HCT116 (cell line): ENCODE results near the gene LAS1L. TPM values are rescaled to one million over a fixed set of nuclear protein-coding genes. Genes with fewer than 3 reads are reported as not detected.

Experiments used
- ATAC-seq: fragments of 200-7000 bp; cut with Tn5 transposase; 2 replicates; pipeline ENCODE4 v1.9.1; 2020; ENCODE audit warnings: mild to moderate bottlenecking, moderate library complexity
- BruUV-seq: library from RNA; stranded (reverse); fragments of 400-500 nt; replicated peaks from 2 replicates; lab custom pipeline; 2021; lab: Mats Ljungman, UMichigan
- CTCF ChIA-PET: fragments of 300-600 bp; sonication (Branson Sonifier 250); formaldehyde crosslinking; loops from one replicate; lab custom pipeline; 2021; ENCODE audit warnings: antibody characterized with exemption; lab: Charles Lee
- POLR2A ChIA-PET: fragments of 300-600, 350-600 bp; sonication (Branson Sonifier 250); formaldehyde crosslinking; loops from one replicate; lab custom pipeline; 2021; ENCODE audit warnings: antibody characterized with exemption; lab: Charles Lee
- RAD21 ChIA-PET, 2 experiments: fragments of 300-600 bp; sonication (Branson Sonifier 250); formaldehyde crosslinking; loops; one replicate each; lab custom pipeline; 2023; ENCODE audit warnings: low total read pairs in 2 of 2; ENCODE audit not compliant: uncharacterized antibody in 2 of 2, unreplicated experiment in 2 of 2, low non-redundant PET in 1 of 2; lab: Charles Lee
- DNase-seq: peaks from one replicate; pipeline ENCODE4 v3.0.0-alpha.2; 2010; ENCODE audit warnings: low read depth, low spot score
- H2AFZ ChIP-seq: fragments of 200-600 bp; shearing (Covaris generic), sonication (generic); 2 replicates; pipeline ENCODE4 v1.6.1; 2017; ENCODE audit warnings: low read depth, mixed run types, mixed read lengths, antibody characterized with exemption, low read length; ENCODE audit not compliant: poor library complexity, severe bottlenecking
- H3K27ac ChIP-seq: 2 replicates; pipeline ENCODE4 v1.5.1; 2012; ENCODE audit warnings: low read depth, low read length
- H3K27me3 ChIP-seq: fragments of 200-600 bp; sonication (generic); 2 replicates; pipeline ENCODE4 v1.6.1; 2016; ENCODE audit warnings: mixed run types, low read length, mixed read lengths; ENCODE audit not compliant: insufficient read depth
- H3K36me3 ChIP-seq, 2 experiments: fragments of 200-500 bp in 1 of 2; fragments of 200-600 bp in 1 of 2; sonication (Bioruptor generic) in 1 of 2; sonication (generic) in 1 of 2; 2 replicates each; pipeline versions ENCODE4 v1.5.1 to v1.6.1; 2014 to 2016; ENCODE audit warnings: low read length in 2 of 2, inconsistent platforms in 1 of 2, mixed read lengths in 1 of 2, mixed run types in 1 of 2; ENCODE audit not compliant: insufficient read depth in 2 of 2, control insufficient read depth in 1 of 2
- H3K4me1 ChIP-seq, 2 experiments: fragments of 200-600 bp in 1 of 2; sonication (generic) in 1 of 2; 2 replicates each; pipeline versions ENCODE4 v1.5.1 to v1.6.1; 2012 to 2017; ENCODE audit warnings: low read length in 2 of 2, inconsistent platforms in 1 of 2, mild to moderate bottlenecking in 1 of 2, mixed read lengths in 1 of 2, mixed run types in 1 of 2, moderate library complexity in 1 of 2; ENCODE audit not compliant: insufficient read depth in 2 of 2, control insufficient read depth in 1 of 2
- H3K4me2 ChIP-seq: fragments of 200-600 bp; sonication (generic); 2 replicates; pipeline ENCODE4 v1.6.1; 2017; ENCODE audit warnings: mixed run types, low read length, mixed read lengths
- H3K4me3 ChIP-seq, 2 experiments: fragments of 200-600 bp in 1 of 2; sonication (generic) in 1 of 2; replicated peaks in 1 of 2; 2 replicates each; pipeline ENCODE4 v1.5.1; 2011 to 2016; ENCODE audit warnings: low read length in 2 of 2, control low read depth in 1 of 2, low read depth in 1 of 2, mild to moderate bottlenecking in 1 of 2, mixed read lengths in 1 of 2, mixed run types in 1 of 2
- H3K79me2 ChIP-seq: fragments of 200-600 bp; sonication (generic); 2 replicates; pipeline ENCODE4 v1.6.1; 2017; ENCODE audit warnings: mild to moderate bottlenecking, mixed run types, low read length, moderate library complexity, mixed read lengths; ENCODE audit not compliant: insufficient read depth
- H3K9ac ChIP-seq: fragments of 200-600 bp; sonication (generic); 2 replicates; pipeline ENCODE4 v1.6.1; 2016; ENCODE audit warnings: low read length, mixed read lengths
- H3K9me2 ChIP-seq: fragments of 200-600 bp; sonication (generic), shearing (Covaris generic); 2 replicates; pipeline ENCODE4 v1.6.1; 2017; ENCODE audit warnings: mixed run types, mild to moderate bottlenecking, moderate library complexity; ENCODE audit not compliant: insufficient read depth
- H3K9me3 ChIP-seq, 2 experiments: fragments of 200-500 bp in 1 of 2; fragments of 200-600 bp in 1 of 2; sonication (Bioruptor generic) in 1 of 2; sonication (generic) in 1 of 2; 2 replicates each; pipeline ENCODE4 v1.6.1; 2014 to 2017; ENCODE audit warnings: low read length in 2 of 2, mixed read lengths in 2 of 2, inconsistent platforms in 1 of 2, low read depth in 1 of 2, mild to moderate bottlenecking in 1 of 2, mixed run types in 1 of 2, moderate library complexity in 1 of 2; ENCODE audit not compliant: control insufficient read depth in 1 of 2, insufficient read depth in 1 of 2
- H4K20me1 ChIP-seq: fragments of 200-600 bp; sonication (generic), shearing (Covaris generic); 2 replicates; pipeline ENCODE4 v1.6.1; 2017; ENCODE audit warnings: mixed run types, mild to moderate bottlenecking, moderate library complexity; ENCODE audit not compliant: insufficient read depth
- EGR1 ChIP-seq: IDR thresholded peaks from 2 replicates; pipeline ENCODE4 v1.6.1; 2012; ENCODE audit warnings: low read depth
- ELF1 ChIP-seq: IDR thresholded peaks from 2 replicates; pipeline ENCODE4 v1.6.1; 2012; ENCODE audit warnings: low read depth, borderline replicate concordance
- FOSL1 ChIP-seq: IDR thresholded peaks from 2 replicates; pipeline ENCODE4 v1.6.1; 2012; ENCODE audit warnings: low read depth
- POLR2A ChIP-seq: IDR thresholded peaks from 2 replicates; pipeline ENCODE4 v1.7.0; 2011; ENCODE audit warnings: borderline replicate concordance; ENCODE audit not compliant: insufficient read depth, insufficient read length; ENCODE audit errors: extremely low read depth
- RAD21 ChIP-seq: IDR thresholded peaks from 2 replicates; pipeline ENCODE4 v1.6.1; 2012; ENCODE audit warnings: low read depth, mild to moderate bottlenecking
- TCF7L2 ChIP-seq: IDR thresholded peaks from 2 replicates; pipeline ENCODE4 v1.7.0; 2011; ENCODE audit warnings: borderline replicate concordance, inconsistent platforms; ENCODE audit not compliant: insufficient read depth, insufficient read length; ENCODE audit errors: extremely low read depth
- YY1 ChIP-seq: IDR thresholded peaks from 2 replicates; pipeline ENCODE4 v1.6.1; 2011; ENCODE audit warnings: low read length, low read depth, moderate library complexity, mild to moderate bottlenecking; ENCODE audit not compliant: insufficient replicate concordance; ENCODE audit errors: extremely low read depth
- ZNF274 ChIP-seq: fragments of 200-500 bp; sonication (Bioruptor generic); IDR thresholded peaks from 2 replicates; pipeline ENCODE4 v1.6.1; 2014; ENCODE audit warnings: mild to moderate bottlenecking, low read depth, low read length, inconsistent platforms
- intact Hi-C: fragments of 100-400 bp; cut with micrococcal nuclease; formaldehyde crosslinking; loops from 2 replicates; pipeline ENCODE4 v1.10.0; 2022
- total RNA-seq: library from RNA; stranded (reverse); gene quantifications from one replicate; pipeline ENCODE4 v1.2.1, GENCODE V29; 2021; ENCODE audit not compliant: unreplicated experiment
- TF ChIP-seq, protein P1 (sequence below): IDR thresholded peaks from 2 replicates; pipeline ENCODE4 v1.6.1; 2012
- TF ChIP-seq, protein P2 (sequence below): IDR thresholded peaks from 2 replicates; pipeline ENCODE4 v1.6.1; 2012
- TF ChIP-seq, protein P3 (sequence below): IDR thresholded peaks from 2 replicates; pipeline ENCODE4 v1.6.1; 2012; ENCODE audit warnings: low read depth

LAS1L gene
- total RNA-seq, 1 experiment from 2014 or later: 47.7 TPM

- H3K27ac ChIP-seq: no peak overlapping the region
- H3K79me2 ChIP-seq: no peaks in the 10 kb centered on the region
- ChIA-PET CTCF (no interaction called here), RAD21 (no interaction called here), POLR2A (no interaction called here)
- ATAC-seq (no peak), DNase-seq (no peak)
- H3K4me3 ChIP-seq: no peak overlapping the region
- H3K36me3 ChIP-seq: no peaks in the 10 kb centered on the region; a peak in 1 of 4 replicates
- H2AFZ ChIP-seq: no peak overlapping the region
- H3K4me1 ChIP-seq: no peaks in the 10 kb centered on the region
- no peaks in the 10 kb centered on the region for H3K9me3 ChIP-seq
- intact Hi-C loops: no loop called here
- TF ChIP-seq ZNF274 (no peak), TCF7L2 (no peak), ELF1 (no peak), YY1 (no peak), FOSL1 (no peak), POLR2A (no peak), EGR1 (no peak), RAD21 (no peak)
- TF ChIP-seq, protein P1, sequence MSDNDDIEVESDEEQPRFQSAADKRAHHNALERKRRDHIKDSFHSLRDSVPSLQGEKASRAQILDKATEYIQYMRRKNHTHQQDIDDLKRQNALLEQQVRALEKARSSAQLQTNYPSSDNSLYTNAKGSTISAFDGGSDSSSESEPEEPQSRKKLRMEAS: no peak
- TF ChIP-seq, protein P2, sequence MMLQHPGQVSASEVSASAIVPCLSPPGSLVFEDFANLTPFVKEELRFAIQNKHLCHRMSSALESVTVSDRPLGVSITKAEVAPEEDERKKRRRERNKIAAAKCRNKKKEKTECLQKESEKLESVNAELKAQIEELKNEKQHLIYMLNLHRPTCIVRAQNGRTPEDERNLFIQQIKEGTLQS: no peak
- TF ChIP-seq, protein P3, sequence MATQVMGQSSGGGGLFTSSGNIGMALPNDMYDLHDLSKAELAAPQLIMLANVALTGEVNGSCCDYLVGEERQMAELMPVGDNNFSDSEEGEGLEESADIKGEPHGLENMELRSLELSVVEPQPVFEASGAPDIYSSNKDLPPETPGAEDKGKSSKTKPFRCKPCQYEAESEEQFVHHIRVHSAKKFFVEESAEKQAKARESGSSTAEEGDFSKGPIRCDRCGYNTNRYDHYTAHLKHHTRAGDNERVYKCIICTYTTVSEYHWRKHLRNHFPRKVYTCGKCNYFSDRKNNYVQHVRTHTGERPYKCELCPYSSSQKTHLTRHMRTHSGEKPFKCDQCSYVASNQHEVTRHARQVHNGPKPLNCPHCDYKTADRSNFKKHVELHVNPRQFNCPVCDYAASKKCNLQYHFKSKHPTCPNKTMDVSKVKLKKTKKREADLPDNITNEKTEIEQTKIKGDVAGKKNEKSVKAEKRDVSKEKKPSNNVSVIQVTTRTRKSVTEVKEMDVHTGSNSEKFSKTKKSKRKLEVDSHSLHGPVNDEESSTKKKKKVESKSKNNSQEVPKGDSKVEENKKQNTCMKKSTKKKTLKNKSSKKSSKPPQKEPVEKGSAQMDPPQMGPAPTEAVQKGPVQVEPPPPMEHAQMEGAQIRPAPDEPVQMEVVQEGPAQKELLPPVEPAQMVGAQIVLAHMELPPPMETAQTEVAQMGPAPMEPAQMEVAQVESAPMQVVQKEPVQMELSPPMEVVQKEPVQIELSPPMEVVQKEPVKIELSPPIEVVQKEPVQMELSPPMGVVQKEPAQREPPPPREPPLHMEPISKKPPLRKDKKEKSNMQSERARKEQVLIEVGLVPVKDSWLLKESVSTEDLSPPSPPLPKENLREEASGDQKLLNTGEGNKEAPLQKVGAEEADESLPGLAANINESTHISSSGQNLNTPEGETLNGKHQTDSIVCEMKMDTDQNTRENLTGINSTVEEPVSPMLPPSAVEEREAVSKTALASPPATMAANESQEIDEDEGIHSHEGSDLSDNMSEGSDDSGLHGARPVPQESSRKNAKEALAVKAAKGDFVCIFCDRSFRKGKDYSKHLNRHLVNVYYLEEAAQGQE: no peak
- no peak overlapping the region for H3K9ac ChIP-seq
- no peak overlapping the region for H3K4me2 ChIP-seq
- BruUV-seq: no TSS peak
- H3K9me2 ChIP-seq: no peaks in the 10 kb centered on the region
- H4K20me1 ChIP-seq: no peaks in the 10 kb centered on the region
- no peaks in the 10 kb centered on the region for H3K27me3 ChIP-seq
Measured at GRCh38 chrX:65513610-65514009, 21.0 kb downstream of the LAS1L start.
